ENCODE measurements around the gene ZNF821.
"Not testable (repeated sequence)": the region's sequence is repeated elsewhere in the genome, so short reads cannot be mapped to it uniquely, and the experiment has no call there.

Gene ZNF821

GRCh38 chr16:71840052-71840451 lies 43.9 kb downstream of the ZNF821 start:
- DNase-seq (ENCODE audit: extremely low spot score): no peak
- ChIA-PET POLR2A (no interaction called here), CTCF (interaction anchor here (0.9 to 1.5 kb wide), 5 partner anchors 11 to 43 kb away, joined by 3 to 5 read pairs (median 3); no protein-coding TSS in a partner anchor)

GRCh38 chr16:71837150-71837549 lies 46.8 kb downstream of the ZNF821 start:
- CTCF ChIA-PET: no interaction called here
- DNase-seq (ENCODE audit: extremely low spot score): no peak
- TF ChIP-seq CTCF (IDR thresholded peaks at IDR 0.05; ENCODE audit: control extremely low read depth, extremely low read depth, low read depth, missing control alignments): no peak
- POLR2A ChIA-PET: no interaction called here

More at GRCh38 chr16:71840052-71840451, 43.9 kb downstream of the ZNF821 start:
- TF ChIP-seq CTCF (IDR thresholded peaks at IDR 0.05; ENCODE audit: control extremely low read depth, extremely low read depth, low read depth, missing control alignments): no peak

DNA sequence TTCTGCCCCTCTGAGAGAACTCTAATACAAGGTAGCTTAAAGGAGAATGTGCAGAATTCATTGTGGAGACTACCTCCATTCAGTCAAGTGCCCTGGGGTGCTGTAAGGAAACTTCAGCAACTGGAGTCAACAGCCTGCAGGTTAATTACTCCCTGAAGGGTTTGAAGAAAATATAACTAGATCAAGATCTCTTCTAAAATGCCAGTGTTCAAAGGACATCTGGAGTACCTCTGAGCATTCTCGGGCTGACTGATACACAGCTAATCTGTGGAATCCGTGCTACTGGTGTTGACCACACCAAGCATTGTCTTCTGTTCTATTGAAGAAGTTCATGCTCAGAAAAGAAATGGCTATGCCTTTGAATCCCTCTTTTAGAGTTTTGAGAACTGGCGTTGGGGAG lies 49.7 kb downstream of the ZNF821 start:
- ChIA-PET POLR2A (no interaction called here), CTCF (no interaction called here)
- TF ChIP-seq CTCF (IDR thresholded peaks at IDR 0.05; ENCODE audit: control extremely low read depth, extremely low read depth, low read depth, missing control alignments): no peak
- no peak for DNase-seq (ENCODE audit: extremely low spot score)

DNA sequence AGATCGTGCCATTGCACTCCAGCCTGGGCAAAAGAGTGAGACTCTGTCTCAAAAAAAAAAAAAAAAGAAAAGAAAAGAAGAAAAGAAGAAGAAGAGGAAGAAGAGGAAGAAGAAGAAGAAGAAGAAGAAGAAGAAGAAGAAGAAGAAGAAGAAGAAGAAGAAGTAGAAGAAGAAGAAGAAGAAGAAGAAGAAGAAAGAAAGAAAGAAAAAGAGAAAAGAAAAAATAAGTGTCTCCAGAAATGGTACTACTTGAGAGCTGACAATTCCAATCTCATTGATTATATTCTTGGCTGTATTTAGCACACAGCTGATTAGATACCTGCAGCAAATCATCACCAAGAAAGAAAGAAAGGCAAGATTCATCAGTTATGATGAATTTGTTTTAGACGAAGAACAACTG lies 51.9 kb downstream of the ZNF821 start:
- POLR2A ChIA-PET; DNase-seq (ENCODE audit: extremely low spot score): not testable (repeated sequence)
- CTCF ChIA-PET: interaction anchor here (1.3 to 2.3 kb wide), 2 partner anchors 11 to 51 kb away, joined by 3 to 10 read pairs; no protein-coding TSS in a partner anchor

DNA sequence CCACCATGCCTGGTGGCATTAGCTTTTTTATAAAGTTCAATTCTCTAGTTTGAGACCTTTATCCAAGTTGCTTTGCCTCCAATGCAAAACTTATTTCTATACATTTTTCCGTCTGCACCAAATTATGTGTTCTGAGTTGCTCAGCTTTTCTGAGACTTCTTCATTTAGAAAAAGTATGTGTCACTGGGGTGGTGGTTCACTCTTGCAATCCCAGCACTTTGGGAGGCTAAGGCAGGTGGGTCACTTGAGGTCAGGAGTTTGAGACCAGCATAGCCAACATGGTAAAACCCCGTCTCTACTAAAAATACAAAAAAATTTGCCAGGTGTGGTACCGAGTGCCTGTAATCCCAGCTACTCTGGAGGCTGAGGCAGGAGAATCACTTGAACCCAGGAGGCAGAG lies 52.3 kb downstream of the ZNF821 start:
- POLR2A ChIA-PET; DNase-seq (ENCODE audit: extremely low spot score): not testable (repeated sequence)
- CTCF ChIA-PET: interaction anchor here (1.3 to 2.3 kb wide), 3 partner anchors 11 to 51 kb away, joined by 3 to 10 read pairs (median 4); no protein-coding TSS in a partner anchor

GRCh38 chr16:71830359-71830758 lies 53.6 kb downstream of the ZNF821 start:
- ChIA-PET POLR2A (interaction anchor here (0.6 to 1.2 kb wide), 2 partner anchors 14 to 28 kb away, joined by 3 to 7 read pairs; no protein-coding TSS in a partner anchor), CTCF (interaction anchor here (1.1 to 2.3 kb wide), 4 partner anchors 15 to 52 kb away, joined by 3 to 10 read pairs (median 4); no protein-coding TSS in a partner anchor)
- no peak for TF ChIP-seq CTCF (IDR thresholded peaks at IDR 0.05; ENCODE audit: control extremely low read depth, extremely low read depth, low read depth, missing control alignments)
- DNase-seq (ENCODE audit: extremely low spot score): no peak

GRCh38 chr16:71826533-71827017 lies 57.4 kb downstream of the ZNF821 start:
- CTCF ChIA-PET: no interaction called here
- POLR2A ChIA-PET: interaction anchor here (0.5 kb wide), 1 partner anchor 8 kb away, joined by 5 read pairs; no protein-coding TSS in a partner anchor

DNA sequence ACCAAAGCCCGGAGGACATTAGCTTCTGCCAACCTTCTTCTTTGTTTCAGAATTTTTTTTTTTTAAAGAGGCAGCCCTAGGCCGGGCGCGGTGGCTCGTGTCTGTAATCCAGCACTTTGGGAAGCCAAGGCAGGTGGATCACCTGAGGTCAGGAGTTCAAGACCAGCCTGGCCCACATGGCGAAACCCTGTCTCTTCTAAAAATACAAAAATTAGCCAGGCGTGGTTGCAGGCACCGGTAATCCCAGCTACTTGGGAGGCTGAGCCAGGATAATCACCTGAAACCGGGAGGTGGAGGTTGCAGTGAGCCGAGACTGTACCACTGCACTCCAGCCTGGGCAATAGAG lies 66.9 kb downstream of the ZNF821 start:
- not testable (repeated sequence) for DNase-seq (ENCODE audit: extremely low spot score)
- ChIA-PET POLR2A (interaction anchor here (0.6 to 1.3 kb wide), 5 partner anchors 8 to 67 kb away, joined by 3 to 6 read pairs (median 4); partner anchors contain the start of gene AP1G1), CTCF (interaction anchor here (1.5 to 2.6 kb wide), 2 partner anchors 65 to 66 kb away, joined by 5 to 6 read pairs; no protein-coding TSS in a partner anchor)

More at GRCh38 chr16:71826533-71827017, 57.4 kb downstream of the ZNF821 start:
- no peak for DNase-seq (ENCODE audit: extremely low spot score)
- no peak for TF ChIP-seq CTCF (IDR thresholded peaks at IDR 0.05; ENCODE audit: control extremely low read depth, extremely low read depth, low read depth, missing control alignments)
